GM18867 (cell line): ENCODE results near the gene ANKRD36C.
"Not testable (repeated sequence)": the region's sequence is repeated elsewhere in the genome, so short reads cannot be mapped to it uniquely, and the experiment has no call there.

ENCODE experiments used
- ATAC-seq: cut with Tn5 transposase; IDR thresholded peaks from one replicate; pipeline ENCODE4 v1.9.1; 2021; ENCODE audit warnings: mild to moderate bottlenecking, moderate library complexity; ENCODE audit not compliant: unreplicated experiment

Gene ANKRD36C

DNA sequence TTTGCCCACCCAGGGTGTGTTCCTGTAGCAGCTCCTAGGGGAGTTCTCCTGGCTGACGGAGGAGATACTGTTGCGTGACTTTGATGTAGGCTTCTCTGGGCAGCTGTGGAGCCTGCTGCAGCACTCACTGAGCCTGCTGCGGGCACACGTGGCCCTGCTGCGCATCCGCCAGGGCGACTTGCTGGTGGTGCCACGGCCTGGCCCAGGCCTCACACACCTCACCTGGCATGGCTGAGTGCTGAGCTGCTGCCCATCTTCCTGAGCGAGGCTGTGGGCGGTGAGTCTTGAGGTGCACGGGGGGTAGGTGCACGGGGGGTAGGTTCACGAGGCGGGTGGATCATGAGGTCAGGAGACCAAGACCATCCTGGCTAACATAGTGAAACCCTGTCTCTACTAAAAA, 191.7 kb downstream of the ANKRD36C start:
- no peak for ATAC-seq

GRCh38 chr2:95799147-95799889, 192.3 kb downstream of the ANKRD36C start:
- not testable (repeated sequence) for ATAC-seq

DNA sequence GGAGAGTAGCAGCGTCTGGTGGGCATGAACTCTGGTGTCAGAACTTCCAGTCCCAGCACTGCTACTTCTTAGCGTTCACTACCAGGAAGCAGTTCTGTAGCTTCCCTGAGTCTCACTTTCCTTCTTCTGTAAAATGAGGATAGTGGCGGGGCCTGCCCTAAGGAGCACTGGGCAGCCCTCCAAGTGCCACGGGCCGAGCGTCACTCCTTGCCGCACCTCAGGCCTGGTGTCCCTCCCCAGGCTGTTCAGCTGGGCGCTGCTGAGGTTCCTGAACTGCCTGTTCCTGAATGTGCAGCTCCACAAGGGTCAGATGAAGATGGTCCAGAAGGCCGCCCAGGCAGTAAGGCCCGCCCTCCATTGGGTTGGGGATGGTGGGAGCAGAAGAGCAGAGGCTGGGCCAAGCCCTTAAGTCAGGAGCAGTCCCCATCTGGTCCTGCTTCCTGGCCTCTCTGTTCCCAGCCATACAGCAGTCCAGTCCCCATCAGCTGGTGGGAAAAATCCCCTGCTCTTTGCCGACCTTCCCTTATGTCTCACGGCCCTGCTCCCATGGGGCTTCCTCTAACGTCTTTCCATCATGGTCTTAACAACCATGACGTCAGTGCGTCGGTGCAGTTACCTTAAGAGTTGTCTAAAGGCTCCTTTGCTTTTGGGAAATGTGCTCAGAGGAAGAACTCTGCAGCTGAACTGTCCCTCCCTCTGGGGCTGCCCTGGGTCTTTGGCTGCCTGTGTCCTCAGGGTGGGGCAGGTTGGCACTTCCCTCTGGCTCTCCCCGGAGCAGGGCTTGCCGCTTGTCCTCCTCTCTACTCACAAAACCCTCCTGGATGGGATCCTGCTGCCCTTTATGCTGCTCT, 195.2 kb downstream of the ANKRD36C start:
- not testable (repeated sequence) for ATAC-seq

DNA sequence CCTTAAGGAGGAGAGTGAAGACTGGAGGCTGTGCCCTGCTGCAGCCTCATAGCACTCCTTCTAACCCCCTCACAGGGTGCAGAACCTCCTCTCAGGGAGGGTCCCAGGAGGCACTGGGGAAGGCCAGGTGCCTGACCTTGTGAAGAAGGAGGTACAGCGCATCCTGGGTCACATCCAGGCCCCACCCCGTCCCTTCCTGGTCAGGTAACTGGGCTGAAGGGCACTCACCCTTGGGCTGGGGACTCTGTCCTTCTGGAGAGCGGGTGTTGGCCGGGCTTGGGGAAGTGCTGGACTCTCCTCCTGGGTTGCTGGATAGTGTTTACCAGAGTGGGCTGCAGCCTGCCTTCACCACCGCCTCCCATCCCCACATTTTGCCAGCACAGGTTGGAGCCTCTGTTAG, 197.7 kb downstream of the ANKRD36C start:
- ATAC-seq, result not testable (repeated sequence)

- not testable (repeated sequence) for ATAC-seq
These were observed 201.4 kb downstream of the ANKRD36C start for GRCh38 chr2:95790180-95790579.

DNA sequence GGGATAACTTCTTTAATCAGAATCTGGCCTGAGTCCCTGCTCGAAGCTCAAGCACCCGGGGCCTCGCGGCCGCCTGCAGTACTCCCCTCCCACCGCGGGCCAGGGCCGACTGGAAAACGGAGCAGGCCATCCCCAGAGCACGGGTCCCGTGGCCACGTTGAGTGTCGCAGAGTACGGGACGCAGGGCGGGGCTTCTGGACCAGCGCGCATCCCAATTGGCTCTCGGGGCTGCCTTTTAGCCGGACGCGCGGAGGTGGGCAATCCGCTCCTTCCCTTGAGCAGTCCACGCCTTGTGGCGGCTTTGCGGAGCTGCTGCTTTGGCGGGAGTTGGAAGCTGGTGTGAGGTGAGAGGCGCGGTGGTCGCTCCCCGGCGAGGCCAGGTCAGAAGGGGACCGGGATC, 202.2 kb downstream of the ANKRD36C start:
- ATAC-seq, result not testable (repeated sequence)

DNA sequence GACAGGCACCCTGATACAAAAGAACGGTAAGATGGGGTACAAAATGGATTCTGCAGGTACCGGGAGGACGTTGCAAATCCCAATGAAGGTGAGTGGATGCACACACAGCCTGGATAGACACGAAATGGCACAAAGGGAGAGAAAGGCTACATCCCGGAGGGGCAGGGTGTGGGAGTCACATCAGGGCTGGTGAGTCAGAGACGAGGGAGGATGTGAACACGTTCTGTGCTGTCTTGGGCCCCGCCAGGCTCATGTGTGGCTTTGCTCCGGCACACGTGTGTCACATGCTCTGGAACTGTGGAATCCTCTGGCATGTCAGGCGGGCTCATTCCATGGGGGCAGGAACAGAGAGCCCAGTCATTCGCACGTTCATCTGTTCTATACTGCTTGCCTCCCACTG, 203.0 kb downstream of the ANKRD36C start:
- not testable (repeated sequence) for ATAC-seq
